Measurements from ENCODE around the gene PDHX.
"Not testable (repeated sequence)": the region's sequence is repeated elsewhere in the genome, so short reads cannot be mapped to it uniquely, and the experiment has no call there.

The PDHX gene

DNA sequence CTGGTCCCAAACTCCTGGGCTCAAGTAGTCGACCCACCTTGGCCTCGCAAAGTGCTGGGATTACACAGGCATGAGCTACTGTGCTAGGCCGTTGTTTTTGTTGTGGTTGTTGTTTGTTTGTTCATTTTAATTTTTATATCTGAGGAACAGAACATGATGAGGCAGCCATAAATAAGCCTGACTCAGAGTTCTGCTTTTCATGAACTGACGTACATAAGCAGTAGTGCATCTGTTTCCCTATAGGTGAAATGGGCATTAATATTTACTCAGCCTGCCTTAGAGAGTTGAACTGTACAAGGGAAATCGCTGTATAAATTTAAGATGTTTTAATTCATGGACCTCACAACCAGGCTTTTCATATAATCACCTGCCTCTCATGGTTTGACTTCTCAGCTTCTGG lies 80.5 kb downstream of the PDHX start:
- no peak for DNase-seq

DNA sequence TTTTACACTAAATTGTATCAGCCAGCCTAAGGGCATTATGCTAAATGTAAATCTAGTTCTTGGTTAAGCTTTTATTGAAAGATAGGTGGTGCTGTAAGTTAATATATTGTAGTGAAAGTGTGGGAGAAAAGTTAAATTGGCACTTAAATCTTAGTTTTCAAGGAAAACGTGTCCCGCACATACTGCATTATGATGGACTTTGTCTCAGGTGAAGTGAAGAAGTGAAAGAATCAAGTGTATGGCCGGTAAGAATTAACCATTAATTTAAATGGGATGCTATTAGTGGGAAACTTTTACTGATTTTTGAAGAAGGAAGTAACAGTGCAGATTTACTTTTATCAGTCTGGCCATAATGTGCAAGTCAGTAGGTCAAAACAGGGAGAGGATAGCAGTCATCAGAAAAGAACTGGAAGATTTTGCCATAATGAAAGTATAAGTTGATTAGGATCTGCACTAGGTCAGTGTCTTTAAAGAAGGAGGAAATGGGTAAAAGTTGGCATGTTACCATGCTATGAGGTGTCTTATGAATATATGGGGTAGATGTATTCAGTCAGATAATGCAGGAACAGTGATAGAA lies 81.6 kb downstream of the PDHX start:
- DNase-seq: peak in 3 of 6 experiments; percentile 10 to 52 (median 45)

DNA sequence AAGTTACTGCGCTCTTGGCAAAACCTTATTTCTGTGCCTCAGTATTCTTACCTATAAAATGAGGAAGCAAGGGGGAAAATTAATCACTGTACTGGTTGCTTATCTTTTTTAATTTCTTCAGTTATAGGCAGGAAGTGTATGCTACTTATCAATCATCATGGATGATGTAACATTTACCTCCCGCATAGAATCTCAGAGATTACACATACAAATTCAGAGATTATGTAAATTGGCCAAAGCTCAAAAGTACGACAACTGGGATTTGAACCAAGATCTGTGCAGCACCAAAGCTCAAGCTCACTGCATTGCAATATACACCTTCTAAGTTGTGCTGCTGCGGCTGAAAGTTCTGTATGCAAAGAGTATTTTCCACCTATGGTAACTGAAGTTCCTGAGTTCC lies 83.0 kb downstream of the PDHX start:
- peak in 1 of 6 experiments; percentile 3 for DNase-seq

DNA sequence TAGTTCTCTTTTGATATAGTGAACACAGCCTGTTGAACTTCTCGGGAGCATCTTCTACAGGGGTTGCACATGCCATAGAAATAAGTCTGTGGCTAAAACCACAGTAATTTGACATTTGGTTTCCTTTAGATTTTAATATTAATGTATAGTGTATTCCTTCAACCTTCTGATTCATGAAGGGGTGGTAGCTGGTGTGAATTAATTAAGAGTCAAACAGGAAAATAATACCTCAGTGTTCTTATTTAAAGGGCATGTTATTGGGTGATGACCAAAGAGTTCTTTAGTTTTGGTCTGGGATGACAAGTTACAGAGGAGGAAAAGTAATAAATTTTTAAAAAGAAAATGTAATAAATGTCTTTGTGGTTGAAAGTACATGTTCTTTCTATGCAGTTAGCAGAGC lies 86.8 kb downstream of the PDHX start:
- no peak for DNase-seq

DNA sequence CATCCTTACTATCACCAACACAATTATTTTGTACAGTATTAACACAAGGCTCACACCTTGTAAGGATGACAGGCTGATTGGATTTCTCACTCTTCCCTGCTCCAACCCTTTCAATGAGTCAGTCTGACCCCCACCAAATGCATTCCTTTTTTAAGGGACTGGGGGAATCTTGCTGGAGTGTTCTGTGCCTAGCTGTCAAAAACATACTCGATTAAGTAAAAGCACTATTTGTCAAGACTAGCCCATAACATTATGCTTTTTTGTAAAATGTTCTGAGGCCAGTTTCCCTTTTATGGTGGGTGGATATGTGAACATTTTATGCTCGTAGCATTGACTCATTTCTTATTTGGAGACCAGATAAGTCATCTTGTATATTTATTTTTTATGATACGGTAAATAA lies 87.2 kb downstream of the PDHX start:
- no peak for DNase-seq

DNA sequence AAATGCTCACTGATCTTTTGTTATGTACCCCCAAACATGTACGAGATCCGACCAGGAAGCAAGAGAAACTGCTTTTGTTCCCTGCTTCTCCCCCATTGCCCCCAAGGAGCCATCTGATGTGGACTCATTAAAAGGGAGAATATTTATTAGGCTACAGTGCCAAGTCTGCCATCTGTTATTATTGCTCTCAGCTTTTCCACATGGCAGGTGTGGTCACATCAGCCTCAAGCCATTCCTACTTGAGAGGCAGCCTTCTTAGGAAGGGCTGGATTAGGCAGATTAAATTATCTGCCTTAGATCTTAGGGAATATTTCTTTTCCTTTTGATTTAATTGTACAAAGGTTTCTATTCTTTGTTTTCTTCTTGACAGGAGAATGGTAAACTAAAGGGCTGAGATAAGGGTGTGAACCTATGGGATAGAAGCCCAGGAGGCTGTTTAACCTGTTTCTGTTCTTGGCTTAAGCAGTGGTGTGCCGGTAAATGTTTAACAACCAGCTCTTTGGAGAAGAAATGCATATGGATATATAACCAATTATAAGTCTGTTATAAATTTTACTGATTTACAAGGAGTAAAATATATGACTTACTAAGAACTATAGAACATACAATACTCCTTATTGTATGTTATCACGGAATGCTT lies 88.8 kb downstream of the PDHX start:
- DNase-seq: no peak

DNA sequence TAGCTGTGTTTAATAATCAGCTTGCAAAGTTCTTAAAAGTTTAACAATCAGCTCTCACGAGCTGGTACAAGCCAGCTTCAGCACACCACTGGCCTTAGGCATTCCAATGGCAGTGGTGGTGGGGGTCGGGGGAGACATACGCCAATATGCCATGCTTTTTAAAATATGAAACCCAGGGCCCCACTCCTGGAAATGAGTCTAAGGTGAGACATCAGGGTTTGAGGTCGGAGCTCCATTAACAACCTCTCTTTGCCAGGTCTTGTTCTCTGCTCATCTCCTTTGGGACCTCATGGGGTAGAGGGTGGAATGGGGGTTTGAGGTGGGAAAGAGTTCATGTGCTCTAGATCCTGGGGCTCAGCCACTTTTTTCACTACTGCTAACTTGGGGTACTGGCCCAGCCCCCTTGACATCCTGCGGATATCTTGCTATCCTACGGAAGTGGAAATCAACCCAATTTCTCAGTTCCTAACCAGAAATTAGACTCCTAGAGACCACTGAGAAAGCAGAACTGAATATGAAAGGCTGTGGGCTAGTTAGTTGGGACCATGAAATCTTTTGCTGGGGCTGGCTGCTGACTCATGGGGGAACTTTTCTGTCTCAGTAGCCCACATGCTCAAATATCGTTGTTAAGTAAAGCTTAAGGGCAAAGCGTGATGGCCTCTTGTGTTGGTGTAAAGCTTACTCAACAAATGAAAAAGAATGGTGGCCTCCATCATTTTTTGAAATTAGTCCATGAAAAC lies 90.1 kb downstream of the PDHX start:
- no peak for DNase-seq

DNA sequence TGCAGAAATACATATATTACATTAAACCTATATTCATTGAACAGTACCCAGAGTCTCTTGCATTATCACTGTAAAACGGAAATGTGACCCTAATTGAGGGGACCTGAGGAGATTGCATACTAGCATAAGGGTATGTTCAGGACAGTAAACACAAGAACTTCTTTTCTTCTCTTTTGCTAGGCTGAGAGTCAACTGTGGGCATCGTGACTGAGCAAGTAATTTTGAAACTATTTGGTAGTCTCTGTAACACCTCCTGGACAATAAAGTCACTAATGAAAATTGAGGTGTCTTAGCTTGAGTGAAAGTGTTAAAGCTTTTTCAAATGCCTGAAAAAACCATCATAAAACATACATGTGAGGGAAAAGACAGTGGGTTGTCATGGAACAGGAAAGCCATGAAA lies 90.9 kb downstream of the PDHX start:
- DNase-seq: no peak

DNA sequence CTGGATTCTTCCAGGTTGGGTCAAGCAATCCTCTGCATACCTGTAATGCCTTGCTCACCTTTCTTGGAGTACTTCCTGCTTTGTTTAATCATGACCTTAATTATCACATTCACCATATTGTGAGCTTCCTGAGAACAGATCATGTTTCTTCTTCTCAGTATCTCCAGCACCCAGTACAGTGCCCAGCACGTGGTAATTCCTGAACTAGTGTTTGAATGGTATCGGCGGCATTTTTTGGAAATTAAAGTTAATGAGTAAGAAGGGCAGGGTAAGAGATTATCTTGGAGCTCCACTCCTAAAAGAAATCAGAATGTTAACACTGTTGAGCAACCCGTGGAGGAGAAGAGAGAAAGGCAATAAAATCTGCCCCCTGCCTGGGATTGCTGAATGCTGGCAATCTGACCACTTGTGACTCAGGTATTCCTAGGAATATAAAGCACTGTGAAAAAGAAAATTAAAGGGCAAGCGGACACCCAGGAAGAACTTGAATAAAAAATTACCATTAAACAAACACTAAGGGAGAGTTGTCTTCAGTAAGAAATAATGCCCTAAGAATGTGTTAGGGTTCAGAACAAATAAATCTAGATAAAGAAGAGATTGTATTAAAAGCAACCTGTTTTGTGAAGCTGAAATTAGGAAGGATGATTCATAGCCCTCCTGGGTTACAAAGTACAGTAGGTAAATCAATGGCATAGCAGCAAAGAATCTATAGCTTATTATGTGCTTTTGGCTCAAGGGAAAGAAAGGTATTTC lies 92.9 kb downstream of the PDHX start:
- DNase-seq: no peak

DNA sequence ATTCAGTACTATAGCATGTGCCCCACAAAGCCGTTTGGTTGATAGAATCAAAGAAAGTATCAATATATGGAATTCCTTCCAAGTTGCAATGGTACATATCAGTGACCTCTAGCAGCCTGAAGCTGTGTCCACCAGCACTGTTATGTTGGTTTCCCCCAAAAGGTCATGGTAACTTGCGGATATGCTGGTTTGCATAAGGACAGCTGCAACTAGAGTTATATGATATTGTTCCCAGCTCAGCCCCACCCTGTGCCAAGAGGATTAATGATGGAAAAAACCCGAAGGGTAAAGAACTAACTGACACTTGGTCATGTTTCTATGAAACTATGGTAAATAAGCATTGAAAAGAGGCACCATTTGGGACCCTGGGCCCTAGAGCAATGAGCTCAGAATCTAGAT lies 93.5 kb downstream of the PDHX start:
- no peak for DNase-seq

DNA sequence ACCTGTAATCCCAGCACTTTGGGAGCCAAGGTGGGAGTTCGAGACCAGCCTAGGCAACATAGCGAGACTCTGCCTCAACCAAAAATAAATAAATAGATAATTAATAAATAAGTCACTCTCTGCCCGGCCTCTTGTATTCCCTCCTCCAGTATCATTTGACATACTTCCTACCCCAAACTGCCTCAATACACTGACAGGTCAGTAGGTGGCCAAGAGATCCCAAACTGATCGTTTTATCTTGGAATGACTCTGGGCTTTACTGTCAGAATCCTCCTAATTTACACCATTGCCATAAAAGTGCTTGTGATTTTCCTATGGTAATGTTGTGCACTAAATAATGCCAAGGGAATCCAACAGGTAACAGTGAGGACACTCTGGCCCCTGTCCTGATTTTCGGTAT lies 94.2 kb downstream of the PDHX start:
- no peak for DNase-seq

DNA sequence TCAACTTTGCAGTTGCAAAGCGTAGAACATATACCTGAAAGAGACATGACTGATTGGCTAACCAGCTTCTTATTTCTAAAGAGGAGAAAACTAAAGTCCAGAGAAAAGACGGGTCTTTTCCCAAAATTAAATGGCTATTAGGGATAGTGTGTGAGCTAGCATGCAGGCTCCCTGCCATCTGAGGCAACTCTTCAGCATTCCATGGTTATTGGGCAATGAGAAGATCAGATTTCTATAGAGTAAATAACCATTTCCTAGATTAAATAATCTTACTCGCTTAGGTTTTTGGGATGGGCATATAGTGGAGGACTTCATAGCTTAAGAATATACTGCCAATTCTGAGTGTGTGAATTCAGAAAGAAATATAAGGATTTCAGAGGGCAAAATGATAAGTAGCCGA lies 95.0 kb downstream of the PDHX start:
- no peak for DNase-seq

DNA sequence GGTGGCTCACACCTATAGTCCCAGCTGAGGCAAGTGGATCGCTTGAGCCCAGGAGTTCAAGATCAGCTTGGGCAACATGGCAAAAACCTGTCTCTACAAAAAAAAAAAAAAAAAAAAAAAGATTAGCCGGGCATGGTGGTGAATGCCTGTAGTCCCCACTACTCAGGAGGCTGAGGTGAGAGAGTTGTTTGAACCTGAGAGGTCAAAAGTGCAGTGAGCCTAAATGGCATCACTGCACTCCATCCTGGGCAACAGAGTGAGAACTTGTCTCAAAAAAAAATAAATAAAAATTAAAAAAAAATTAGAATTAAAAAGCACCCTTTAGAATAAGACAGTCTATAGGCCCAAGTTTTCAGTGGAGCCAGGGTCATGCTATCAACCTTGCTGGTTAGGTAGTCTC lies 95.5 kb downstream of the PDHX start:
- DNase-seq: no peak

DNA sequence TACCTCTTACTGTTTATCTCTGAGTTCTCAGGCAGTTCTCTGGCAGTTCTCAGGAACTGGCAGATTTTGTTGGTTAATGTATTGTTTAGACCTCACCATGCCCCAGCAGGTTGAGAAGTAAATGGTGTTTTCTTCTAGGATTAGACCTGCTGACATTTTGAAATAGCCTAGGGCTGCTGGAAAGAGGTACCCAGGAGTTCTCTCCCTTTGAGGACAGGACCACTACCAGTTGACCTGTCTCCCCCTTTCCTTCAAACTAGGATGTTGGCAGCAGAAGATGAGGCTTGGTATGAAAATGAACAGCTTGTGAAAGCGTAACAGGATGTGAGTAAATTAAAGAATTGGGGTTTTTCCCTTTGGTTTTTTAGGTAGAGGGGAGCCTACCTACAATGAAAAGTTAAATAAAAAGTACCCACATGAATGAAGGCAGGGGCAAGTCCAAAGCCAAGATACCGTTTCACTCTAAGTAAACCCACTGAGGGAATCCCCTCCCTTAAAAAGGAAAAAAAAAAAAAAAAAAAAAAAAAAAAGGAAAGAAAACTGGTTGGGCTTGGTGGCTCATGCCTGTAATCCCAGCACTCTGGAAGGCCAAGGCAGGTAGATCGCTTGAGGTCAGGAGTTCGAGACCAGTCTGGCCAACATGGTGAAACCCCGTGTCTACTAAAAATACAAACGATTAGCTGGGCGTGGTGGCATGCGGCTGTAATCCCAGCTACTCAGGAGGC lies 96.2 kb downstream of the PDHX start:
- DNase-seq: peak; percentile 6 to 44 (median 26)

DNA sequence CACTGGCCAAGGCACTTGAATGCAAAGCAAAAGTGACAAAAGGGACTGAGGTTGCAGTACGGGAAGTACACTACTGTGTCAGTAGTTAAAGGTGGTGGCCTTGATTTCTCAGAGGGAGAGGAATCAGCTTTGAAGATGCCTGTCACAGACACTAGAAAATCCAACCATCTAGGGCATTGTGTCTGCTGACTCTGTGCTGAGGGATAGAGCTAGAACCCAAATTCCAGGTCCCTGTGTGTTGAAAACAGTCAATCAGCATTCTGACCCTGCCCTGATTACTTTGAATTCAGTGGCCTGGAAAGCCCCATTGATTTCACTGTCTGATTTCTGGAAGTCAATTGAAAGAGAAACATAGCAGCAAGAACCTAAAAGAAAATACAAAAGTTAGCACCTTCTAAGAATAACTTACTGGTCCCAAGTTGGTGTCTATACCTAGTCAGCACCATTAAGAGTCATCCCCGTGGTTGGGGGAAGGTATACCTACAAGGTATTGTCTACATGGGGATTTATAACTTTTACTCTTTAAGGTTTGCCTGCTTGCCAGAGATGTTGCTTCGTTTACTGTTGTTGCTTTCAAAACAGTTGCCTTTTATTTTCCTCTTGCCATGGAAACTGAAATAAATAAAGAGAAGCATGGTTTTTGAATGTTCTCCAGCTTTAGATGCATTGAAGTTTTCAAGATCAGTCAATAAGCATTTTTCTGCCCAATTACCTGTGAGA lies 97.3 kb downstream of the PDHX start:
- DNase-seq: peak in 4 of 6 experiments; percentile 35 to 43 (median 36)

DNA sequence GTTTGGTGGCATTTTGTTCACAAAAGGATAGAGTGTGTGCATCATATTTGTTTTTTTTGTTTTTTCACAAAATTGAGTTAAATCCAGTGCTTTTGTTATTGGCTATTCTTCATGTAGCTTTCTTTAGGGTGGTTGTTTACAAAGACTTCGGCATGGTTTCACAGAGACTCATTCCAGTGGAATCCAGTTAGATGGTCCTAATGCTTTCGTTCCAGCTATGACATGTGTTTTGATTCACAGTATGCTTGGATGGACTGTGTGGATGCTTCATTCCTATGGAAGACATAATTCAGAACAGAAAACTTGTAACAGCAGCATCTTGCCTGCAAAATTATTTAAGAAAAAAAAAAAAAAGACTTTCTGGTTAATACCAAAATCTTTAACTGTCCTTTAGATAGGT lies 97.9 kb downstream of the PDHX start:
- no peak for DNase-seq

DNA sequence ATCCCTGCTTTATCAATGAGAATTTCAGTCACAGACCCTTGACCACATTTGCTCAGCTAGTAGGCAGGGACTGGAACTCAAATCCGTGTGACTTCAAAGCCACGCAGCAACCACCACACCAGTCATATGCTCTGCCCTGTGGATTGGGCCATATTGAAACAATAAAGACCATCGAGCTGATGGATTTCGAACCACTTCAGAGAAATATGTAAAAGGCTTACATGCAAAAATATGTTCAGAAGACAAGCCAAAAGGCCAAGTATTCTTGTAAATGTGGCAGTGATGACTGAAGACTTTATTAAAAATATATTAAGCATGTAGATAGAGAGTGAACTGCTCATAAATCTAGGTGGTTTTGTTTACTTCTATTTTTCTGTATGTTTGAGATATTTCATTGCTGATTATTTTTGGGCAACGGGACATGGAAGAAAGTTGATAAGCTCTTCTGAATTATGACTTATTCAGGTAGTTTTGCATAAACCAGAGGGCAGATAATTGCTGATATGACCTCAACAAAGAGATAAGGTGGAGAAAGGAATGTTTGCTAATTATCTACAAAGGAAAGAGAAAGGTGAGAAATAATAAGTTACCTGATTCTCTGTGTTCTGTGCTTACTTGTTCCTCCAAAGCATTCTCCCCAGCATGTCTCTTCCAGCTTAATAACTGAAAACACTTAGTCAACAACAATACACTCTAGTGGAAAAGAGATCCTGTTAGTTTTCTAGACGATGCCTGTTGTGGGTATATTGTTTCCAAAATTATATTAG lies 99.4 kb downstream of the PDHX start:
- DNase-seq: no peak

DNA sequence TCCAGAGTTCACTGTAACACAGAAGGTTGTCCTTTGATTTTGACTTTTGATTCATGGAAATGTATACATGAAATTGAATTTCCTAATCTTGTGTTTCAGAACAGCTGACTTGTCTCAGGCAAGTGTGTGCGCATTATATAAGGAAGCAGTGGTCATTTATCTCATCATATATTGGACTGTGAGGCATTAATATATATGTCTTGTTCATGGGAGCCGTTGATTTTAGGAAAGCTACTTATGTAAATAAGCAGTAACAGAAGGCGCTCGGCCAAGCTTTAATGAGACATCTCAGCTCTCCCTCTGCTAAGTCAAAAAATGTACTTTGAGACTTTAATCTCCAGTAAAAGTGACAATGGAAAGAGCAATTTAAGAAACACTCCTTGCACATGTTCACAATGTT lies 100.5 kb downstream of the PDHX start:
- no peak for DNase-seq

DNA sequence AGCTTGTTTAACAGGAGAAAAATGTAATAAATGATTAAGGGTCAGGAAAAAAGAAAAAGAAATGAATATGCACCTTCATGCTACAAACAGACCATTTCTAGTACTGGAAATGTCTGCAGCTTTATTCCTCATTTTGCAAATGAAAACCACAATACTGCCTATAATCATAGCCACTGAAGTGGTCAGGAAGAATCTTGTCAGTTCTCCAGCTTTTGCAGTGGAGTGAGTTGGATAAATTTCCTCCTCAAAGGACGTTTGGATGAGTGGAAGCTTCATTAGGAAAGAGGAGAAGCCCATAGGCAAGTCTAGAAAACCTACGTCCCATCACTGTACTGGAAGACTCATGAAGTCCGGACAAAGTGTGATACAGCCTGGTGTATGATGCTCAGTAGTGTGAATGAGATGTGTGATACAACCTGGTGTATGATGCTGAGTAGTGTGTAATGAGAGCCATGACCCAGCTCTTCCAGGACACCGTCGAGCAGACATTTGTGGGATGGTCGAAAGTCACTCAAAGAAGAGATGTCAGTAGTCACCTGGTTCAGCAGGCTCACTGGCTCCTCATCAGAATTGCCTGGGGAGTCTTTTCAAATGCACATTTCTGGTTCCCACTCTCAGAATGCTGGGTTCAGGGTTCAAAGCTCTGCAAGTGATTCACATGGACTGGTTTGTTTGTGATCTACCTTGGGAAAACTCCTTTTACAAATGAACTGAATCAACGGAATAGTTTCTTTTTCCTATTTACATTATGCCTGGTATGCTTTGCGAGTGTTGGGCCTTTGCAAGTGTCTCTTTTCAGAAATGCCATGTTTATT lies 101.3 kb downstream of the PDHX start:
- no peak for DNase-seq

DNA sequence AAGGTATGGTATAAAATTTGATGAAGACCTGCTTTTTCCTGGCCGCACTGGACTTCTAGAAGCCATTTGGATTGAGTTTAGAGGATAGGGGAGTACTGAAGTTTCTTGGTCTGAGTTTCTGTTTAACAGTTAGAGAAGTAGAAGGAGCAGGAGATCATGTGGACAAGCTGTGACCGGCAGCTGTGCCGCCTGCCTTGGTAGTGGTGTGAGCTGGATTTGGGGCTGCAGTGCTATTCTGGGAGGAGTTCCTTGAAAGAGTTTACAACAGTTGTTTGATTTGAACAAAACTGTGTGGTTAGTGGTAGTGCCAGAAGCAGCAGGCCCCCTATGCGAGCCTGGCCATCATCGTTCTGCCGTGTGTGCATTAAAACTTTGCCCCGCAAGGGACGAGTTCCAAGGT lies 105.2 kb downstream of the PDHX start:
- no peak for DNase-seq

DNA sequence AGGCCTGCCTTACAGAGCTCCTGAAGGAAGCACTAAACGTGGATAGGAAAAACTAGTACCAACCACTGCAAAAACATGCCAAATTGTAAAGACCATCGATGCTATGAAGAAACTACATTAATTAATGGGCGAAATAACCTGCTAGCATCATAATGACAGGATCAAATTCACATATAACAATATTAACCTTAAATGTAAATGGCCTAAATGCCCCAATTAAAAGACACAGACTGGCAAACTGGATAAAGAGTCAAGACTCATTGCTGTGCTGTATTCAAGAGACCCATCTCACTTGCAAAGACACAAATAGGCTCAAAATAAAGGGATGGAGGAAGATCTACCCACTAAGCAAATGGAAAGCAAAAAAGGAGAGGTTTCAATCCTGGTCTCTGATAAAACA lies 107.5 kb downstream of the PDHX start:
- DNase-seq: not testable (repeated sequence)
